ENCODE data around the gene PGGHG.

PGGHG gene

DNA sequence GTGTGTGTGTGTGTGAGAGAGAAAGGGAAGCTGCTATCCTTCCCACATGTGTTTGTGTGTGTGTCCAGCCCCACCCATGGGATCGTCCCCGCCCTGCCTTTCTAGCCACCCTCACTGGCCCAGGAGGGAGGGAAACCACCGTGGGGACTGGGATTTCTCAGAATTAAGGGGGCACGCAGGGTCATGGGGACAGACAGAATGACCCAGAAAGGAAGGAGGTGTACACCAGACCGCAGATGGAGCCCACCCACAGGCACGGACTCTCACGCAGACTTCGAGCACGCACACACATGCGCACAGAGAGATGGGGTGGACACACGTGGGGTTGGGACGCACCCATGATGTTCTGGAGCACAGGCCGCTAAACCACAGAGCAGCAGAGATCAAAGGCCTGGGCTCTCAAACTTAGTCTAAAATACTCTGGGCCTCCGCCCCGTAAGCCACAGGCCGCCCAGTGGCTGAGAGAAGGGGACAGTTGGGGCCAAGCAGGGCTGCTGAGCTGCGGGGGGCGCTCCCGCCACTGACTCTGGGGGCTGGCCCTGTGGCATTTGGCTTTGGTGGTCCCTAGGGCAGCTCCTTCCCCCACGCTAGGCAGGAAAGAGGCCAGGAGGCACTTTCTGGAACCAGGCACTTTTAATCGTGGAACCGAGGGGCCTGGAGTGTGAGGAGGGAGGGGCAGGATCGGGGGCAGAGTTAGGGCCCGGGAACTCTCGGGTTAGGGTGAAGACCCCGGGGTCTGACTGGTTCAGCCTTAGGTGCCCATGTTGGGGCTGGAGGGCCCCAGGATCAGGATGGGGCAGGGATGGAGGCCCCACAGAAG, 8.9 kb downstream of the PGGHG start:
- 57% methylated on average over 25 of the region's 26 CpGs for WGBS (ENCODE audit: insufficient coverage)
- ChIA-PET CTCF (interaction anchor here (0.9 to 2.1 kb wide), 3 partner anchors 57 to 151 kb away, joined by 3 to 7 read pairs (median 4); no protein-coding TSS in a partner anchor), POLR2A (no interaction called here)
- Histone ChIP-seq H3K36me3 (ENCODE audit: control insufficient read depth in 4 of 4, insufficient read depth in 4 of 4, low read length in 3 of 4) (peaks cover 0 to 16% (median 0%) of the 10 kb centered on the region in 4 experiments), H3K9me3 (ENCODE audit: control extremely low read depth in 1 of 5, control insufficient read depth in 4 of 5, insufficient read depth in 2 of 5, low read depth in 1 of 5, low read length in 4 of 5) (no peaks in the 10 kb centered on the region), H3K4me3 (ENCODE audit: control insufficient read depth in 1 of 7, extremely low read depth in 1 of 7, insufficient read depth in 4 of 7, low read depth in 2 of 7, low read length in 6 of 7) (no peak overlapping the region), H3K27me3 (replicated peaks in 2 of 5; ENCODE audit: control insufficient read depth in 4 of 5, insufficient read depth in 5 of 5, low read length in 4 of 5) (peaks cover 0 to 33% (median 0%) of the 10 kb centered on the region in 5 experiments), H3K27ac (ENCODE audit: insufficient read depth in 1 of 2, low read depth in 1 of 2, low read length in 2 of 2, poor library complexity in 1 of 2, severe bottlenecking in 2 of 2) (no peak overlapping the region), H3K4me1 (ENCODE audit: control extremely low read depth in 1 of 4, control insufficient read depth in 4 of 4, insufficient read depth in 4 of 4, low read length in 3 of 4) (peaks cover 0 to 7% (median 1%) of the 10 kb centered on the region in 4 experiments)
- DNase-seq = peak in 1 of 3 donors; percentile 33

DNA sequence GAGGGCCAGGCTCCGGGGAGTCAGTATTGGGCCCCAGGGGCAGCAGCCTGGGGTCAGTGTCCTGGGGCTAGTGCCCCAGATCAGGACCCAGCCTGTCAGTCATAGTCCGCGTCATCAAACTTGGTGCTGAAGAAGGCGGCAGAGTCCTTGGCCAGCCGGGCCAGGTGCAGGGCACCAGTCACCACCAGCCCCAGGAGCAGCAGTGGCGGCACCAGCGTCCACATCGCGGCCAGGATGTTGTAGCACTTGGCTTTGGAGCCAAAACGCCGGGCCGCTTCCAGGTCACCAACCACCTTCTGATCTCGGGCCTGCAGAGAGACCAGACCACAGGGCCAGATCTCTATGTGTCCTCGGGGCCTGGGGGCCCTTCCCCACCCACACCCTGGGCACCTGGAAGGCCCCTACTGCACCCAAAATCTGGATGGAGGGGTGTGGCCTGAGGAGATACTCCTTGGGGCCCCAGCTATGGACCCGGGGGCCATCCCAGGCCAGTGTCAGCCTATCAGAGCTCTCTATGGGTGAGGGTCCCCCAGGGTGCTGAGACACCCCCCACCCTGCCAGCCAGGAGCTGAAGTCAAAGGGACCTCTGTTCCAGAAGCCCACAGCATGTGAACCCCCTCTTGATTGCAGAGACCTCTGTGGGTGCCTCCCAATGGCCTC, 9.6 kb downstream of the PGGHG start:
- H3K36me3 ChIP-seq (ENCODE audit: control insufficient read depth in 4 of 4, insufficient read depth in 4 of 4, low read length in 3 of 4) = peaks cover 0 to 12% (median 0%) of the 10 kb centered on the region in 4 experiments
- ChIA-PET POLR2A (no interaction called here), CTCF (interaction anchor here (0.7 to 2.8 kb wide), 9 partner anchors 9 to 150 kb away, joined by 3 to 11 read pairs (median 3); no protein-coding TSS in a partner anchor)
- H3K9me3 ChIP-seq (ENCODE audit: control extremely low read depth in 1 of 5, control insufficient read depth in 4 of 5, insufficient read depth in 2 of 5, low read depth in 1 of 5, low read length in 4 of 5) = no peaks in the 10 kb centered on the region
- H3K27ac ChIP-seq (ENCODE audit: insufficient read depth in 1 of 2, low read depth in 1 of 2, low read length in 2 of 2, poor library complexity in 1 of 2, severe bottlenecking in 2 of 2) = no peak overlapping the region
- peaks cover 0 to 7% (median 2%) of the 10 kb centered on the region in 4 experiments for H3K4me1 ChIP-seq (ENCODE audit: control extremely low read depth in 1 of 4, control insufficient read depth in 4 of 4, insufficient read depth in 4 of 4, low read length in 3 of 4)
- H3K4me3 ChIP-seq (ENCODE audit: control insufficient read depth in 1 of 7, extremely low read depth in 1 of 7, insufficient read depth in 4 of 7, low read depth in 2 of 7, low read length in 6 of 7) = no peak overlapping the region
- H3K27me3 ChIP-seq (replicated peaks in 2 of 5; ENCODE audit: control insufficient read depth in 4 of 5, insufficient read depth in 5 of 5, low read length in 4 of 5) = peaks cover 0 to 33% (median 0%) of the 10 kb centered on the region in 5 experiments
- 81% methylated on average over 14 of the region's 15 CpGs for WGBS (ENCODE audit: insufficient coverage)
- no peak for DNase-seq

DNA sequence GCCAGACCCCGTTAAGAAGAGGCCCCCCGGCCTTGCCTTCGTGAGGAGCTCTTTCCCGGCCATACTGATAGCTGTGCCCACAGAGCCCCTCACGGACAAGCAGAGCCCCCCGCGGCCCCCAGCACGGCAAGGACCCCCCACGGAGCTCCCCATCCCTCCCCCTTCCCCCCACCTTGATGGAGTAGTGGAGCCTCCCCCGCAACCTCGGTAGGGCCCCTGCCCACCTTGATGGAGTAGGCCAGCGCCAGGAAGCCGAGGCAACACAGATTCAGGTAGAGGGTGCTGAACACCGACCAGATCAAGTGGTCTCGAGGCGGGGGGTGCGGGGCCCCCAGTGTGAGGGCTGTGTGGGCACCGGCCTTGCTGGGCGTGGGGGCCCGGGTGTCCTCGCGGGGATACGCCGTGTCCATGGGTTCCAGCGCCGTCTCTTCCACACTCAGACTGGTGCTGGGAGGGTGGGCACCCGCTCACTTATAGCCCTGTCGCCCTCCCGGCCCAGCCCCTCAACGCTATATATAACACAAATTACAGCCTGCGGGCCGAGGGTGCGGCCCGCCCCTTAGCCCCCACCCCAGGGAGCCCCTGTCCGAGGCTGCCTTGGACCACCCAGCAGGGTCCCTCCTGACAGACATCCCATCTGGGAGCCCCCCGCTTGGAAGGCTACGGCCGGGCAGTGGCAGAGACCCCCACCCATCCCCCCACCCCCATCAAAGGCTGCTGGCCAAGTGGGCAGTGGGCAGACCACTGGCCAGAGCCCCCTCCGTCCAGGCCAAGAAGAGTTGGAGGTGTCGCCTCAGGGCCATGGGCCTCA, 10.4 kb downstream of the PGGHG start, which contains the start of gene IFITM5:
TSS of gene IFITM5 (minus strand) at position 446 of the 811 bp plus-strand sequence. CDS start at position 410, 36 bp downstream.
- DNase-seq = no peak
- H3K4me3 ChIP-seq (ENCODE audit: control insufficient read depth in 1 of 7, extremely low read depth in 1 of 7, insufficient read depth in 4 of 7, low read depth in 2 of 7, low read length in 6 of 7) = no peak within 1 kb of the TSS
- peaks cover 0 to 33% (median 0%) of the 10 kb centered on the region in 5 experiments for H3K27me3 ChIP-seq (replicated peaks in 2 of 5; ENCODE audit: control insufficient read depth in 4 of 5, insufficient read depth in 5 of 5, low read length in 4 of 5)
- H3K27ac ChIP-seq (ENCODE audit: insufficient read depth in 1 of 2, low read depth in 1 of 2, low read length in 2 of 2, poor library complexity in 1 of 2, severe bottlenecking in 2 of 2) = no peak within 1 kb of the TSS
- H3K36me3 ChIP-seq (ENCODE audit: control insufficient read depth in 4 of 4, insufficient read depth in 4 of 4, low read length in 3 of 4) = peaks cover 0 to 5% (median 0%) of the 10 kb centered on the region in 4 experiments
- ChIA-PET POLR2A (no interaction called here), CTCF (interaction anchor here (0.6 to 2.8 kb wide), 11 partner anchors 10 to 150 kb away, joined by 3 to 11 read pairs (median 3); no protein-coding TSS in a partner anchor)
- H3K9me3 ChIP-seq (ENCODE audit: control extremely low read depth in 1 of 5, control insufficient read depth in 4 of 5, insufficient read depth in 2 of 5, low read depth in 1 of 5, low read length in 4 of 5) = no peaks in the 10 kb centered on the region
- H3K4me1 ChIP-seq (ENCODE audit: control extremely low read depth in 1 of 4, control insufficient read depth in 4 of 4, insufficient read depth in 4 of 4, low read length in 3 of 4) = peaks cover 0 to 8% (median 3%) of the 10 kb centered on the region in 4 experiments
- 77% methylated on average over 19 of the region's 40 CpGs for WGBS (ENCODE audit: insufficient coverage)

DNA sequence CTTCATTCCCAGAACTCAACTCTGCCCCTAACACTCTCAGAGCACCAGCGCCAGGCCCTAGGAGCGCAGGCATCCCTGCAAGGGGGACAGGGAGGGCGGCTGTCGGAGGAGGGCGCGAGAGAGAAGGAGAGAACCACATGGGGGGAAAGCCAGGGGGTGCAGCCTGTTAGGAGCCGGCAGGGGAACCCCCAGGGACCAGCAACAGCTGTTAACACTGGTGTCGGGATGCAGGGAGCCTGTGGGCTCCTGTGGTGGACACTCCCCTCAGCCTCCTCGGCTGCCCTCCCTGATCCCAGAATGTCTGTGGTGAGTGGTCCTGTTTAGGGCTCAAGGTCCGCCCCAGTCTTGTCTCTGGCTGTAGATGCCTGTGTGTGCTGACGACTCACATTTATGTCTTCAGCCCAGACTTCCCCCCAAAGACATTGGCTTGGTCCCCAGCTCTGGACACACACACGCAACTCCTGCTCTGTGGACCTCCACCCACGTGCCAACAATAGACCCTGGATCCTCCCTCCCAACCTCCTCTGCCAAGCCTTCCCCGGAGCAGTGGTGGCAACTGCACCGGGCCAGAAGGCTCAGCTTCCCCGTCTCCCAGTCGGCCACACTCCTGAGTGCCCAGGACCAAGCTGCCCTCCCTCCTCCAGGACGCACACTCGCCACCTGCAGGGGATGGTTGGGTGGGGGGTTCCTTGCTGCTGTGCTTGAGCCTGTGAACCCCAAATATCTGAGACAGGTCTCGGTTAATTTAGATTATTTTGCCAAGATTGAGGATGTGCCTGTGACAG, 11.2 kb downstream of the PGGHG start:
- Histone ChIP-seq H3K27me3 (replicated peaks in 2 of 5; ENCODE audit: control insufficient read depth in 4 of 5, insufficient read depth in 5 of 5, low read length in 4 of 5) (peaks cover 0 to 33% (median 0%) of the 10 kb centered on the region in 5 experiments), H3K36me3 (ENCODE audit: control insufficient read depth in 4 of 4, insufficient read depth in 4 of 4, low read length in 3 of 4) (no peaks in the 10 kb centered on the region), H3K9me3 (ENCODE audit: control extremely low read depth in 1 of 5, control insufficient read depth in 4 of 5, insufficient read depth in 2 of 5, low read depth in 1 of 5, low read length in 4 of 5) (no peaks in the 10 kb centered on the region), H3K4me1 (ENCODE audit: control extremely low read depth in 1 of 4, control insufficient read depth in 4 of 4, insufficient read depth in 4 of 4, low read length in 3 of 4) (peaks cover 0 to 11% (median 5%) of the 10 kb centered on the region in 4 experiments), H3K4me3 (ENCODE audit: control insufficient read depth in 1 of 7, extremely low read depth in 1 of 7, insufficient read depth in 4 of 7, low read depth in 2 of 7, low read length in 6 of 7) (no peak overlapping the region), H3K27ac (ENCODE audit: insufficient read depth in 1 of 2, low read depth in 1 of 2, low read length in 2 of 2, poor library complexity in 1 of 2, severe bottlenecking in 2 of 2) (no peak overlapping the region)
- POLR2A ChIA-PET = no interaction called here
- WGBS (ENCODE audit: insufficient coverage) = 24% methylated on average over 13 of the region's 20 CpGs
- CTCF ChIA-PET = interaction anchor here (0.6 to 2.8 kb wide), 12 partner anchors 11 to 149 kb away, joined by 3 to 11 read pairs (median 4); no protein-coding TSS in a partner anchor
- DNase-seq = peak; percentile 73 to 87 (median 82)

DNA sequence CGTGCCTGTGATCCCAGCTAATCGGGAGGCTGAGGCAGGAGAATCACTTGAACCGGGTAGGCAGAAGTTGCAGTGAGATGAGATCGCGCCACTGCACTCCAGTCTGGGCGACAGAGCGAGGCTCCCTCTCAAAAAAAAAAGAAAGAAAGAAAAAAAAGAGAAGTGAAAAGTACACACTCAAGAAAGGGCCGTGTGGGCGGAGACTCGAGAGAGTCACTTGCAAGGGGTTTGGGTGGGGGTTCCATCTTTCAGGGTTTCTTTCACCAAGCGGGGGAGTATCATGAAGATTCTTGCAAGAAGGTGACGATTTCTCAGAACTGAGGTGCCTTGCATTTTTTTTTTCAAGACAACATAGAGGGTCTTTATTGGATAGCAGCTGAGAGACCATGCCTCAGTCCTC, 14.4 kb downstream of the PGGHG start:
- H3K4me3 ChIP-seq (ENCODE audit: control insufficient read depth in 1 of 7, extremely low read depth in 1 of 7, insufficient read depth in 4 of 7, low read depth in 2 of 7, low read length in 6 of 7) = no peak overlapping the region
- DNase-seq = peak in 1 of 3 donors; percentile 33
- H3K4me1 ChIP-seq (ENCODE audit: control extremely low read depth in 1 of 4, control insufficient read depth in 4 of 4, insufficient read depth in 4 of 4, low read length in 3 of 4) = peaks cover 0 to 40% (median 29%) of the 10 kb centered on the region in 4 experiments
- H3K27me3 ChIP-seq (replicated peaks in 2 of 5; ENCODE audit: control insufficient read depth in 4 of 5, insufficient read depth in 5 of 5, low read length in 4 of 5) = peaks cover 0 to 24% (median 0%) of the 10 kb centered on the region in 5 experiments
- CTCF ChIA-PET = interaction anchor here (4.0 to 5.1 kb wide), 3 partner anchors 9 to 60 kb away, joined by 14 to 37 read pairs (median 36); no protein-coding TSS in a partner anchor
- H3K27ac ChIP-seq (ENCODE audit: insufficient read depth in 1 of 2, low read depth in 1 of 2, low read length in 2 of 2, poor library complexity in 1 of 2, severe bottlenecking in 2 of 2) = no peak overlapping the region
- 81% methylated on average over 12 of the region's 12 CpGs for WGBS (ENCODE audit: insufficient coverage)
- no peaks in the 10 kb centered on the region for H3K36me3 ChIP-seq (ENCODE audit: control insufficient read depth in 4 of 4, insufficient read depth in 4 of 4, low read length in 3 of 4)
- POLR2A ChIA-PET = interaction anchor here (0.7 kb wide), 1 partner anchor 24 kb away, joined by 6 read pairs; no protein-coding TSS in a partner anchor
- H3K9me3 ChIP-seq (ENCODE audit: control extremely low read depth in 1 of 5, control insufficient read depth in 4 of 5, insufficient read depth in 2 of 5, low read depth in 1 of 5, low read length in 4 of 5) = no peaks in the 10 kb centered on the region

DNA sequence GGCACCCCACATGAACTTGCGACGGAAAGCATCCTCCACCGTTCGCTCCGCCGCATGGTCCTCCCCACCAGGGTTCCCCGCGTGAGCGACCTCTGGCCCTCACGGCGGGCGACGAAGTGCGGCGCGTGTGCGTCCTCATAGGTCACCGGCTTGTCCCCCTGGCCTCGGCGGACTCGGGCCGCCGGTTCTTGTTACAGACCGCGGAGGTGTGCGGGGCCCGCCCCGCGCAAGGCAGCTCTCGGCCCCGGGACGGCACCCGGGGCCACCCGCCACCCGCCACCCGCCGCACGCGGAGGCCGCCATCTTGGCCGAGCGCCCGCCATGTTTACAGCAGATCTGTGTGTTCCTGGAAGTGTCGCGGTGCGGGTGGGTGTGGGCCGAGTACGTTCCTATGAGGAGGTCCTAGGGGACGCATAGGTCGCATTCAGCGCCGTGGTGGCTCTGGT, 15.2 kb downstream of the PGGHG start:
- Histone ChIP-seq H3K36me3 (ENCODE audit: control insufficient read depth in 4 of 4, insufficient read depth in 4 of 4, low read length in 3 of 4) (no peaks in the 10 kb centered on the region), H3K9me3 (ENCODE audit: control extremely low read depth in 1 of 5, control insufficient read depth in 4 of 5, insufficient read depth in 2 of 5, low read depth in 1 of 5, low read length in 4 of 5) (no peaks in the 10 kb centered on the region), H3K27ac (ENCODE audit: insufficient read depth in 1 of 2, low read depth in 1 of 2, low read length in 2 of 2, poor library complexity in 1 of 2, severe bottlenecking in 2 of 2) (no peak overlapping the region), H3K27me3 (replicated peaks in 2 of 5; ENCODE audit: control insufficient read depth in 4 of 5, insufficient read depth in 5 of 5, low read length in 4 of 5) (peaks cover 0 to 18% (median 0%) of the 10 kb centered on the region in 5 experiments), H3K4me1 (ENCODE audit: control extremely low read depth in 1 of 4, control insufficient read depth in 4 of 4, insufficient read depth in 4 of 4, low read length in 3 of 4) (peaks cover 0 to 45% (median 33%) of the 10 kb centered on the region in 4 experiments), H3K4me3 (ENCODE audit: control insufficient read depth in 1 of 7, extremely low read depth in 1 of 7, insufficient read depth in 4 of 7, low read depth in 2 of 7, low read length in 6 of 7) (no peak overlapping the region)
- DNase-seq = no peak
- 88% methylated on average over 39 of the region's 52 CpGs for WGBS (ENCODE audit: insufficient coverage)
- ChIA-PET POLR2A (interaction anchor here (1.3 kb wide), 1 partner anchor 51 kb away, joined by 5 read pairs; no protein-coding TSS in a partner anchor), CTCF (interaction anchor here (0.7 to 5.1 kb wide), 9 partner anchors 10 to 139 kb away, joined by 3 to 37 read pairs (median 14); no protein-coding TSS in a partner anchor)
